ENCODE measurements around the gene ATXN10. TPM values are rescaled to one million over a fixed set of nuclear protein-coding genes. Genes with fewer than 3 reads are reported as not detected.

Gene ATXN10
- polyA plus RNA-seq, 3 donors, result 60.1 to 106 (median 92.4) TPM

- 93% methylated on average over 3 of the region's 5 CpGs for WGBS (ENCODE audit: insufficient coverage)
- H3K27ac ChIP-seq (ENCODE audit: low read depth in 1 of 2, low read length in 2 of 2), result peak overlapping the region in 1 of 2 donors; percentile 72
- H3K36me3 ChIP-seq (replicated peaks in 1 of 2; ENCODE audit: control insufficient read depth in 1 of 2, insufficient read depth in 2 of 2, low read length in 2 of 2), result peaks cover 30 to 81% of the 10 kb centered on the region in 2 donors
- intact Hi-C loops (cut with micrococcal nuclease), result no loop called here
- no peaks in the 10 kb centered on the region for H3K79me2 ChIP-seq (ENCODE audit: insufficient read depth, low read length)
- no peak overlapping the region for H3K9ac ChIP-seq (ENCODE audit: insufficient read depth, low read length, poor library complexity, severe bottlenecking)
- H3K27me3 ChIP-seq (ENCODE audit: control insufficient read depth in 2 of 2, insufficient read depth in 2 of 2, low read length in 2 of 2), result no peaks in the 10 kb centered on the region
- no peak overlapping the region for H3K4me3 ChIP-seq (replicated peaks in 1 of 3; ENCODE audit: low read depth in 2 of 3, low read length in 3 of 3)
- DNase-seq, result no peak
- peaks cover 19% of the 10 kb centered on the region for H3K4me1 Mint-ChIP-seq
- H3K4me2 ChIP-seq (replicated peaks; ENCODE audit: extremely low read depth, low read length, poor library complexity, severe bottlenecking), result no peak overlapping the region
- H3K27me3 Mint-ChIP-seq (ENCODE audit: low read depth in 3 of 3), result peaks cover 0 to under 1% (median 0%) of the 10 kb centered on the region in 3 donors
- peaks cover 12 to 14% of the 10 kb centered on the region in 2 donors for H3K4me1 ChIP-seq (ENCODE audit: control insufficient read depth in 1 of 2, insufficient read depth in 2 of 2, low read length in 2 of 2)
- H3K9me3 ChIP-seq (replicated peaks in 1 of 2; ENCODE audit: control insufficient read depth in 1 of 2, insufficient read depth in 1 of 2, low read length in 2 of 2), result no peaks in the 10 kb centered on the region
- H3K4me3 Mint-ChIP-seq, result no peak overlapping the region
- peaks cover 6% of the 10 kb centered on the region for H4K20me1 ChIP-seq (ENCODE audit: insufficient read depth, low read length)
- no peak for TF ChIP-seq CTCF (IDR thresholded peaks at IDR 0.05)
- H2AFZ ChIP-seq (ENCODE audit: insufficient read depth, low read depth, low read length, poor library complexity, severe bottlenecking), result no peak overlapping the region
- peaks cover 55 to 56% of the 10 kb centered on the region in 2 donors for H3K36me3 Mint-ChIP-seq
- H3K27ac Mint-ChIP-seq, result peak overlapping the region in 1 of 7 donors; percentile 6
- peaks cover 0 to 3% (median 2%) of the 10 kb centered on the region in 7 donors for H3K9me3 Mint-ChIP-seq
Measured at GRCh38 chr22:45744442-45744841, 72.8 kb downstream of the ATXN10 start.

- intact Hi-C loops (cut with micrococcal nuclease), result no loop called here
- peaks cover 12 to 65% of the 10 kb centered on the region in 2 donors for H3K36me3 ChIP-seq (replicated peaks in 1 of 2; ENCODE audit: control insufficient read depth in 1 of 2, insufficient read depth in 2 of 2, low read length in 2 of 2)
- Mint-ChIP-seq H3K27ac (no peak overlapping the region), H3K36me3 (peaks cover 37 to 52% of the 10 kb centered on the region in 2 donors), H3K4me3 (no peak overlapping the region), H3K4me1 (no peaks in the 10 kb centered on the region), H3K9me3 (no peaks in the 10 kb centered on the region), H3K27me3 (ENCODE audit: low read depth in 3 of 3) (no peaks in the 10 kb centered on the region)
- H3K4me2 ChIP-seq (replicated peaks; ENCODE audit: extremely low read depth, low read length, poor library complexity, severe bottlenecking), result no peak overlapping the region
- H3K4me3 ChIP-seq (replicated peaks in 1 of 3; ENCODE audit: low read depth in 2 of 3, low read length in 3 of 3), result no peak overlapping the region
- WGBS (ENCODE audit: insufficient coverage), result 100% methylated on average over 2 of the region's 3 CpGs
- H3K27me3 ChIP-seq (ENCODE audit: control insufficient read depth in 2 of 2, insufficient read depth in 2 of 2, low read length in 2 of 2), result no peaks in the 10 kb centered on the region
- no peak for DNase-seq
- no peaks in the 10 kb centered on the region for H3K9me3 ChIP-seq (replicated peaks in 1 of 2; ENCODE audit: control insufficient read depth in 1 of 2, insufficient read depth in 1 of 2, low read length in 2 of 2)
- no peak overlapping the region for H3K9ac ChIP-seq (ENCODE audit: insufficient read depth, low read length, poor library complexity, severe bottlenecking)
- no peak overlapping the region for H2AFZ ChIP-seq (ENCODE audit: insufficient read depth, low read depth, low read length, poor library complexity, severe bottlenecking)
- H3K79me2 ChIP-seq (ENCODE audit: insufficient read depth, low read length), result no peaks in the 10 kb centered on the region
- H4K20me1 ChIP-seq (ENCODE audit: insufficient read depth, low read length), result no peaks in the 10 kb centered on the region
- no peak overlapping the region for H3K27ac ChIP-seq (ENCODE audit: low read depth in 1 of 2, low read length in 2 of 2)
- no peak for TF ChIP-seq CTCF (IDR thresholded peaks at IDR 0.05)
- no peaks in the 10 kb centered on the region for H3K4me1 ChIP-seq (ENCODE audit: control insufficient read depth in 1 of 2, insufficient read depth in 2 of 2, low read length in 2 of 2)
Measured at GRCh38 chr22:45750626-45751025, 79.0 kb downstream of the ATXN10 start.

All from CD14-positive monocyte (primary cell).